NB4 (cell line): Measurements from ENCODE around the gene LRRC8C.

ENCODE experiments used
- CTCF ChIP-seq: IDR thresholded peaks from one replicate; pipeline ENCODE4 v1.5.1; 2012; ENCODE audit warnings: low read depth, low read length
- POLR2A ChIP-seq: IDR thresholded peaks from 2 replicates; pipeline ENCODE4 v1.6.1; 2011; ENCODE audit warnings: mild to moderate bottlenecking; ENCODE audit not compliant: insufficient read length; ENCODE audit errors: extremely low read depth

- peak; percentile 44 for TF ChIP-seq CTCF
- TF ChIP-seq POLR2A: no peak
These were observed 34.2 kb upstream of the LRRC8C start for GRCh38 chr1:89598450-89599331.
